GM21390 (cell line): ENCODE measurements around the gene OPCML.

ENCODE experiments used
- ATAC-seq: cut with Tn5 transposase; IDR thresholded peaks from one replicate; pipeline ENCODE4 v1.9.1; 2021; ENCODE audit not compliant: unreplicated experiment

Gene OPCML

GRCh38 chr11:132873841-132874240 lies 658.5 kb downstream of the OPCML start:
- no peak for ATAC-seq

GRCh38 chr11:132872211-132872610 lies 660.1 kb downstream of the OPCML start:
- no peak for ATAC-seq

- no peak for ATAC-seq
Measured at GRCh38 chr11:132866783-132867545, 665.3 kb downstream of the OPCML start.

- ATAC-seq, result no peak
Measured at GRCh38 chr11:132865623-132866022, 666.7 kb downstream of the OPCML start.

- ATAC-seq, result no peak
Measured at GRCh38 chr11:132864811-132865576, 667.3 kb downstream of the OPCML start.

- ATAC-seq, result no peak
Measured at GRCh38 chr11:132862933-132863332, 669.4 kb downstream of the OPCML start.

GRCh38 chr11:132862137-132862536 lies 670.2 kb downstream of the OPCML start:
- no peak for ATAC-seq

GRCh38 chr11:132859306-132859705 lies 673.0 kb downstream of the OPCML start:
- ATAC-seq, result no peak

GRCh38 chr11:132858223-132858622 lies 674.1 kb downstream of the OPCML start:
- no peak for ATAC-seq

- ATAC-seq, result no peak
Measured at GRCh38 chr11:132856032-132856431, 676.3 kb downstream of the OPCML start.

GRCh38 chr11:132855516-132855915 lies 676.8 kb downstream of the OPCML start:
- no peak for ATAC-seq

- ATAC-seq, result no peak
Measured at GRCh38 chr11:132853886-132854285, 678.4 kb downstream of the OPCML start.

GRCh38 chr11:132852361-132852760 lies 679.9 kb downstream of the OPCML start:
- ATAC-seq, result no peak

- no peak for ATAC-seq
Measured at GRCh38 chr11:132851247-132851646, 681.1 kb downstream of the OPCML start.

GRCh38 chr11:132850266-132850665 lies 682.0 kb downstream of the OPCML start:
- no peak for ATAC-seq

GRCh38 chr11:132848336-132848735 lies 684.0 kb downstream of the OPCML start:
- ATAC-seq, result no peak

- no peak for ATAC-seq
Measured at GRCh38 chr11:132846075-132846474, 686.2 kb downstream of the OPCML start.

- ATAC-seq, result no peak
Measured at GRCh38 chr11:132844956-132845696, 687.2 kb downstream of the OPCML start.

- no peak for ATAC-seq
Measured at GRCh38 chr11:132840660-132841059, 691.6 kb downstream of the OPCML start.

GRCh38 chr11:132840191-132840590 lies 692.1 kb downstream of the OPCML start:
- ATAC-seq, result no peak

- ATAC-seq, result no peak
Measured at GRCh38 chr11:132839236-132839945, 692.9 kb downstream of the OPCML start.
